Fibroblast of the conjunctiva (primary cell): ENCODE results near the gene KIF1B.
"Not testable (repeated sequence)": the region's sequence is repeated elsewhere in the genome, so short reads cannot be mapped to it uniquely, and the experiment has no call there.

Experiments used
- DNase-seq: peaks from one replicate; pipeline ENCODE4 v3.0.0-alpha.2; 2010; ENCODE audit warnings: low read depth

Gene KIF1B

DNA sequence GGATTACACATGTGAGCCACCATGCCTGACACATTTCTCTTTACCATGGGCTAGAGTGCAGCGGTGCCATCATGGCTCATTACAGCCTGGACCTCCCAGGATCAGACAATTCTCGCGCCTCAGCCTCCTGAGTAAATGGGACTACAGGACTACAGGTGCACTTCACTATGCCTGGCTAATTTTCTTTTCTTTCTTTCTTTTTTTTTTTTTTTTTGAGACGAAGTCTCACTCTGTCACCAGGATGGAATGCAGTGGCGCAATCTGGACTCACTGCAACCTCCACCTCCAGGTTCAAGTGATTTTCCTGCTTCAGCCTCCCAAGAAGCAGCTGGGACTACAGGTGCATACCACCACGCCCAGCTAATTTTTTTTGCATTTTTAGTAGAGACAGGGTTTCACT, 14.8 kb upstream of the KIF1B start:
- no peak for DNase-seq

DNA sequence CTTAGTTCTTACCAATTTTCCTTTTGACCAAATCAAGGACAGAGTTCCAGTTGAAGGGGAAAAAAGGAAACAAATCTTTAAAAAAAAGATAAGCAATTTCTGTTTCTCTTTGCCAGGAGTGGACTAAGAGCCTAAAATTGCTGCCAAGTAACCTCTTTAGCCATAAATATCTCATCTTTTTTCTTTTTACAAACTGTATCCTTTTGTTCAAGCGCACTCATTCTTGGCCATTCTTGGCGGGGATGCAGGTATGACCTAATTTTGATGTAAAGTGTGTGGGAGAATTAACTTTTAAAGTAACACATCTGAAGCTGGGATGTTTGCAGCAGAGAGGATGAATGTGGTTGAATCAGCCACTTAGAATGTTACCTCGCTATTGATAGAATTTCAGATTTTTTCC, 13.4 kb upstream of the KIF1B start:
- DNase-seq: no peak

DNA sequence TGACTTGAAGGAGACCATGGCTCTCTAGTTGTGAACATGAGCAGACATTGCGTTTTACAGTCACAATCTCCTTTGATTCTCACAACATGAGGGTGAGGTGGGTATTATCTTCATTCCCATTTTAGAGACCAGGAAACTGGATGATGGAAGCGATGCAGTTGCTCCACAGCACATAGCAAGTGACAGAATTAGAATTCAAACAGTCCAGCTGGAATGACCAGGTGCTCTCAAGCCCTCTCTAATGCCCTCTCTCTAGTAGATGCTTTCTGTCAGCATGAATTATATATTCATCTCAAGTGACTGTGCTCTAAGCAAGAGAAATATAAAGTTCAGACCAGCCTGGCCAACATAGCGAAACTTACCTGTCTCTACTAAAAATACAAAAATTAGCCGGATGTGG, 9.8 kb upstream of the KIF1B start:
- no peak for DNase-seq

DNA sequence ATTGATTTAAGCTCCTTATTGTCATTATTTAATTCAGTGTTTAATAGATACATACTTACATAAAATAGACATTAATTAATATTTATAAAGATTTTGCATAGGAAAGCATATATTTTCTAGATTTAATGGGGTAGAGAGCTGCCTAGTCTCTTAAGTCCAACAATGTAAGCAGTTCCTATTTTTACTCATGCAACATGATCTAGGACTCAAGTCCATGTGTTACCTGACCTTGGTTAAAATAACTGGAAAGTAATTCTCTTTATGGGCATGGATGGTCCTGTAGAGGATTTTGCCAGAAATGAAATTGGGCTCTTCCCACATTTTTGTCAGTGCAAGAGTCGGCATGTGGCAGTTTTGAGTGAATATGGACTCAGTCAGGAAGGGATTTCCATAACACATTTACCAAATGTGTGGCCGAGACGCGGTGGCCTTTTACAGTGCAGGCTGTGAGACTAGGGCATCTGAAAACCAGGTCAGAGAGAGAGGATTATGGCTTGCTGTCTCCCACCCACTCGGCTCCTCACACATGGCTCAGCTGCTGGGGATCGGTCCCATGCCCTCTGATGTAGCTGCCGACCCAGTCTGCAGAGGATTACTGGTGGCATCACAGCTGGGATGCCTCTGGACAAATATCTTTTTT, 6.2 kb upstream of the KIF1B start:
- DNase-seq: no peak

DNA sequence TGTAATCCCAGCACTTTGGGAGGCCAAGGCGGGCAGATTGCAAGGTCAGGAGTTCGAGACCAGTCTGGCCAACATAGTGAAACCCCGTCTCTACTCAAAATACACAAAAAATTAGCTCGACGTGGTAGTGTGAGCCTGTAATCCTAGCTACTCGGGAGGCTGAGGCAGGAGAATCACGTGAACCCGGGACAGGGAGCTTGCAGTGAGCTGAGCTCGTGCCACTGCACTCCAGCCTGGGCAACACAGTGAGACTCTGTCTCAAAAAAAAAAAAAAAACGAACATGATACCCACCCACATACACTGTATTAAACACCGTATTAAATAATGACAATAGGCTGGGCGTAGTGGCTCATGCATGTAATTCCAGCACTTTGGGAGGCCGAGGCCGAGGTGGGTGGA, 5.2 kb upstream of the KIF1B start:
- DNase-seq: not testable (repeated sequence)

DNA sequence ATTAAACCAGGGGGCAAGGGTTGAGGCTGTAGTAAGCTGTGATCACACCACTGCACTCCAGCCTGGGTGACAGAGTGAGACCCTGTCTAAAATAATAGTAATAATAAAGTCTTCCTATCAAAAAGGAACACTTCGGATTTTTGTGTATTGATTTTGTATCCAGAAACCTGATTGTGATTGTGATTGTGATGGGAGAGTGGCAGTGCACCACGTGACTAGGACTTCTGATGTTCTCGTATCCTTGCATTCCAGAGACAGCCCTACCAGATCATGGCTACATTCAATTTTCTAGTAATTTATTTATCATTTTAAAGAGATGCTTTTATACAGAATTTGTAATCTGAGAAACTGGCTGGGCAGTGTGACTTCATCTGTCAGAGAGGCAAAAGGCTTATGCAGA, 2.6 kb upstream of the KIF1B start:
- DNase-seq: no peak

DNA sequence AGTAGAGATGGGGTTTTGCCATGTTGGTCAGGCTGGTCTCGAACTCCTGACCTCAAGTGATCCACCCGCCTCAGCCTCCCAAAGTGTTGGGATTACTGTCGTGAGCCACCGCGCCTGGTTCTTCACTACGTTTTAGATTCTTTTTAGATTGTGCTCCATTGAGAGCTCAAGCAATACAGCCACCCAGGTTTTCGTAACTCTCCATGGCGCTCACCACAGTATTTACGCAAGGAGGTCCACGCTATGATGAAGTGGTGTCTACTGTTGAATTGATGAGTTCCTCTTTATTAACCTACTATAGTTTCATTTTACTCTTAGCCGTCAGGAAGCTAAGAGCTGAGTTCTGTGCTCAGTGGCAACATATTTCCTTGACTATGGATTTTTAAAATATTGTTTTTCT, 1.8 kb upstream of the KIF1B start:
- no peak for DNase-seq

DNA sequence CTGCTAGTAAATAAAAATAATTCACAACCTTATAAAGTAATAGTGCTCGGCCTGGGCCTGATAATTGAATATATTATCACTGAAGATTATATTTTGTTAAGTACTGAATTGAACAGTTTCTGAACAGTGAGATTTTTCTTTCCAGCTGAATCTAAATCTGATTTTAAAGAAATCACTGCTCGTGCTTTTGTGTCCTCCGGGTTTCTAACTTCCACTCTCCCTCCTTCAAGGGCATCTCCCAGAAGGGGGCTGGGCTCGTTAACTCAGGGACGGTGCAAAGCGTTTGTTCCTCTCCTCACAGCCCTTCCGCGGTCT, 823 bp upstream of the KIF1B start:
- no peak for DNase-seq

DNA sequence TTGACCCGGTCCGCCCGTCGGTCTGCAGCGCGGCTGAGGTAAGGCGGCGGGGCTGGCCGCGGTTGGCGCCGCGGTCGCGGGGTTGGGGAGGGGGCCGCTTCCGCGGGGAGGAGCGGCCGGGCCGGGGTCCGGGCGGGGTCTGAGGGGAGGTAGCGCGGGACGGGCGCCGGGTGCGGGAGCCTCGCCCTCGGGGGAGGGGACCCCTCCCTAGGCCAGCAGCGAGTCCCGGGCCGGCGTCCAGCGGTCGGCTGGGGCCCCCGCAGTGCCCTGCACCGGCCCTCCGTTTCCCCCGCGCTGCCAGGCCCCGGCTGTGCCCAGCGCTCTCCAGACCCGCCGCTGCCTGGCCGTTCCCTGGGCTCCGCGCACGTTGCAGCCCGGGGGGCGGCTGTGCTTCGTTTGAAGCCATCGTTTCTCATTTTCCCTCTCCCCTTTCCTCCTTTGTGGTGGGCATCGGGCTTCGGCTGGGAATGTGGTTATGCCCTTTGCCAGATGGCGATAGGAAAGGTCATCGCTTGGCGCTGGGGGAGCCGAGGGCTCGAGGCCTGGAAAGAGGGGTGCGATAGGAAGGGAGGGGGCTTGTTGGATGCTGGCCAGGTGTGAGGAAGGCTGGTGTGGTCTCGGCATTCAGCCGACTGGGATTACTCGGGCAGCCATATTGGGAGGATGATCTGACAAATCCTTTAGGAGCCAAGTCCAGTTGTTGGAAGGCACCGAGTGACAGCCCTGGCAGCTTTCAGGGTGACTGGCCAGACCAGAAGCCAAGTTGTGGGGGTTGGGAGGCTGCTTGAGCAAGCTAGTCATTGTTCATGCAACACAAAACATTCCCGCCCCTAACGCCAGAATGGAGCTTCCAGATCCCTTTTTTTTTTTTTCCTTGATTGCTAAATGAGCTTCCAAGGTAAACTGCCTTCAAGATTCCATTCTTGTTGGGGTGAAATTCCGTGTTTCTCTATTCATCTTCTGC, 753 bp downstream of the KIF1B start:
- DNase-seq: peak; percentile 93

DNA sequence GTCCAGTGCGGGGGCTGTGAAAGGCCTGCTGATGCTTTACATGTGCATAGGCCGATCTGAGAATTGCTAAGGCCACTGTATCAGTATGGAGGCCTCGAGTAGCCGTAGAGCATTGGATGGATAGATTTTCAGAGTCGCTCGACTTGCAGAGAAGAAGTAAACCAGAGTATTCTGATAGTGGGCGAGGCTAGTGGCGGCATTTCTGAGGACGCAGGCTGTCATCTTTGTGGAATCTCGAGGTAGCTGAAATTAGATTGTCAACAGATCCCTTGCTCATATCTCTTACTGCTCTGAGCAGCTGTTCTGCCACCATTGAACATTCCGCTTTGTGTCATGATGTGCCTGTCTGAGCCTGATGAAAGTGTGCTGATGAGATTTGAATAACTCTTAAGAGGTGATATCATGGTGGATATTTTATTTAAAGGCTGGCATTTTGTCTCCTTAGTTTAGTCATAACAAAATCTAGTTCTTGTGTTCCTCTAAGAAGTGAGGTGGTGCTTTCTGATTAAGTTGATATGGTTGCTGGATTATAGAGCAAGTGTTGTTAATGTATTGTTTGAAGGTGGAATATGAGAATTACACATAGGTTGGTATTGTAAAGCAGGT, 1.5 kb downstream of the KIF1B start:
- DNase-seq: no peak

DNA sequence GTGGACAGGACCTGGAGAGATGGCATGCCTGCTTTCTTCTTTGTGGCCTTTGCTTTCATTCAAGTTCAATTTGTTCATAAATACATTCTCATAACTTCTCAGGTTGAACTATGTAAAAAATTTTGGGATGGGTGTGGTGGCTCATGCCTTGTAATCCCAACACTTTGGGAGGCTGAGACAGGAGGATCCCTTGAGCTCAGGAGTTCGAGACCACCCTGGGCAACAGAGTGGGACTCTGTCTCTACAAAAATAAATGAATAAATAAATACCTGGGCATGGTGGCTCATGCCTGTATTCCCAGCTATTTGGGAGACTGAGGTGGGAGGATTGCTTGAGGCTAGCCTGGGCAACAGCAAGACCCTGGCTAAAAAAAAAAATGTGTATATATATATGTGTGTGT, 2.1 kb downstream of the KIF1B start:
- no peak for DNase-seq

DNA sequence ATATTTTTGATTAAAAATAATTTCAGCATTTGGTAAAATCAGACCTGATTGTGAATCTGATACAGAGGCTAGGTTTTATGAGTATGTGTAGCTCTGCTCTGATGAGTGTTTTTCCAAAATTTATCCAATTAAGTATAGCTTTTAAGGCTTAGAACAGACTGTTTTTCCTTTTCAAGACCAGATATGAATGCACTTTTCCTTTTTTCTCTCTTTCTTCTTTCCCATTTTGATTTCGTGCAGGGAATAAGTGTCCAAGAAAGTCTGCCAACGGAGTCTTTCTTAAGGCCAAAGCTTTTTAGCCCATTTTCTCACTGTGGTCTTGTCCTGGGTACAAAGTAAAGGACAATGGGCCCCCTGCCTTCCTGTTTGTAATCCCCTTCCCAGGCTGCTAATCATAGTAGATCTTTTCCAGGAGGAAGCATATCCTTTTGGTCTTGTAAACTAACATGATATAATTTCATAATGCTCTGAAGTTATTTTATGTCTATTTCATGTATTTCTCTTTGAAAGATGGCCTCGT, 2.9 kb downstream of the KIF1B start:
- no peak for DNase-seq

DNA sequence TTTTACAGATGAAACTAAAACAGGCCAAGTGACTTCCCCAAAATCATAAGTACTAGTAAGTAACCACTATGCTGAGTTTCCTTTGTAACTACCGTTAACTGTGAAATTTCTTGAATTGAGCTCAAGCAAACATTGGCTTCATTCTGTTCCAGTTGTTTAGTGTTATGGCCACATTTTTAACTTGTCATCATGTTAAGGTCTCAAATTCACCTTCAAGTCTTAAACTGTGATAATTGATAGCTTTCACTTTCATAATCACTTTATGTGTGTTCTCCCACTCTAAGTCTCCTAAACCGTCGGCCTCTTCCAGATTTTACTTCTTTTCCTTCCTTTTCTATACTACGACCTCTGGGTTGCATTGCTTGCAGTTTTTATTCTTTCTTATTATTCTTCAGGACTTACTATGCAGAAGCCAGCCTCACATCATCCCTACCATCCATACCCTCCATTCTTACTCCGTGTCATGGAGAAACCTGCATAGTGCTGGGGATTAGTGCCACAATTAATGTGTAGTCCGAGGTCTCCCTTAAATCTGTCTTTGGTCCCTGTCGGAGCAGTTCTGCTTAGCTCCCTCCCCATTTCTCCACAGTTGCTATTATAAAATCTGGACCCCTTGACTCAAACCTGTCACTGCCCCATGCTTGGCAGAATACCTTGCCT, 5.8 kb downstream of the KIF1B start:
- no peak for DNase-seq

DNA sequence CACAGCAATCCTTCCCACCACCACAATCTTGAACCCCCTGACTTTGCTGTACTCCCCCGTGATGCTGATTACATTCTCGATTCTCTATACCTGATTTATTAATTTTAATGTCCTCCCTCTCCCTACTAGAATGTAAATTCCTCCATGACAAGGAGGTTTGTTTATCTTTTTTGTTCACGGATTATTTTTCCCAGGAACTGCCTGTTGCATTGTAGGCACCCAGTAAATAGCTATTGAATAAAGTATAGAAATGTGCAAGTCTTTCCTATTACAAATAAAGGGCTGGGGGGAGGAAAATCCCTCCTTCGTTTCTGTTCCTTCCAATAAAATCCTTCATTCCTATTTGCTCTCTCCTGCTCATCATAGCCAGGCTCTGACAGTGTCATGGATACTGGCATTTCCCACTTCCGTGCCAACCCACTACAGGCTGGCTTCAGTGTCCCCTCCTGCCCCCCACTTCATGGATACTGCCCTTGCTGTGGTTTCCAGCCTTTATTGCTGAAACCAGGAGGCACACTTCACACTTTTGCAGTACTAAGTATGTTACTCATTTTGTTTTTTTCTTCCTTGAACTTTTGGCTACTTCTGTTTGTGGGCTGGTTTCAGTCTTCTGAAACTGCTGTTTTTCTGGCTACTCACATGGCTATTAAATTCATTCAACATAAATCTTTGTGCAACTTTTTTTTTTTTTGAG, 7.5 kb downstream of the KIF1B start:
- DNase-seq: no peak

DNA sequence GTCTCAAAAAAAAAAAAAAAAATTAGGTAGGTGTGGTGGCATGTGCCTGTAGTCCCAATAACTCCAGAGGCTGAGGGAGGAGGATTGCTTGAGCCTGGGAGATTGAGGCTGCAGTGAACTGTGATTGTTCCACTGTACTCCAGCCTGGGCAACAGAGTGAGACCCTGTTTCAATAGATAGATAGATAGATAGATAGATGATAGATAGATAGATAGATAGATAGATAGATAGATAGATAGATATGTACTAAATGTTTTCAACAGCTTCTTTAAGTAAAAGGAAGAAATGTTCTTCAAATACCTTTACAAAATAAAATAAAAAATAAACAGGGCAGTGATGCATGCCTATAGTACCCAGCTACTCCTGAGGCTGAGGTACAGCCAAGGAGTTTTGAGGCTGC, 9.8 kb downstream of the KIF1B start:
- DNase-seq: no peak

DNA sequence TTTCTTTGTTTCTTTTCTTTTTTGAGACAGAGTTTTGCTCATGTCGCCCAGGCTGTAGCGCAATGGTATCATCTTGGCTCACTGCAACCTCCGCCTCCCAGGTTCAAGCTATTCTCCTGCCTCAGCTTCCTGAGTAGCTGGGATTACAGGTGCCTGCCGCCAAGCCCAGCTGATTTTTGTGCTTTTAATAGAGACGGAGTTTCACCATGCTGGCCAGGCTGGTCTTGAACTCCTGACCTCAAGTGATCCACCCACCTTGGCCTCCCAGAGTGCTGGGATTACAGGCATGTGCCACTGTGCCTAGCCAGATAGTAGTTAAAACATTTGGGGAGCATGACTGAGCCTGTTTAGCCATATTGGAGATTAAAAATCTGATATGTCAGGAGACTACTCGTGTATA, 10.3 kb downstream of the KIF1B start:
- DNase-seq: not testable (repeated sequence)

DNA sequence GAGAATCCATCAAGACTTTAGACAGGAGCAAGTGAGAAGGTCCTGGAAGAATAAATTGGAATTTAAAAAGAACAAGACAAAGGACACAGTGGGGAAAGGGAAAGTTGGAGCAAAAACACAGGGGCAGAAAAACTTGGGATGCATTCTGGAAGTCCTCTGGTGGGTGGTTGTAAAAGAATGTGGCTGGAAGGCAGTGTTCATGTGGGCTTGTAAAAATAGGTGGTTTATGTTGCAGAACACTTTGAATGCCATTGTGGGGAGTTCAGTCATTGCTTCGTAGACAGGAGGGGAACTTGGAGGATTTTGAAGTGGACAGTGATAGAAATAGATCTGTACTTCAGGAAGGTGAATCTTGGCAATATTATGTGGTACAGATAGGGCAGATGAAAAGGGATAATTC, 15.2 kb downstream of the KIF1B start:
- DNase-seq: no peak

DNA sequence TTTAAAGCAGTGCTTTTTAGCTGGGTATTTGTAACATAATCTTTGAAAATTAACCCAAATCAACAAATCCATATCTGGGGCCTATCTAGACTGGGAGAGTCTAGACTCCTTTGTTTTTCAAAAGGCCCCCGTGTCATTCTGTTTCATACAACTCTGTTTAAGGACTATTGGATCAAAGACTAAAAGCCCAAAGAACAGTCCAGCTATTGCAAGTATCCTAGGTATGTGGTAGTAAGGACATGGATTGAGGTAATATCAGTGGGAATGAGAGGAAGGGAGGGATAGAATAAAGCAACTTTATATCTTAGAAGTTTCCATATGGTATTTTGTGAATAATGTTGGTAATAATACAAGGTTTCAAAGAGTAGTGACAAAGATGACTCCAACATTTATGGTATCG, 18.2 kb downstream of the KIF1B start:
- no peak for DNase-seq

DNA sequence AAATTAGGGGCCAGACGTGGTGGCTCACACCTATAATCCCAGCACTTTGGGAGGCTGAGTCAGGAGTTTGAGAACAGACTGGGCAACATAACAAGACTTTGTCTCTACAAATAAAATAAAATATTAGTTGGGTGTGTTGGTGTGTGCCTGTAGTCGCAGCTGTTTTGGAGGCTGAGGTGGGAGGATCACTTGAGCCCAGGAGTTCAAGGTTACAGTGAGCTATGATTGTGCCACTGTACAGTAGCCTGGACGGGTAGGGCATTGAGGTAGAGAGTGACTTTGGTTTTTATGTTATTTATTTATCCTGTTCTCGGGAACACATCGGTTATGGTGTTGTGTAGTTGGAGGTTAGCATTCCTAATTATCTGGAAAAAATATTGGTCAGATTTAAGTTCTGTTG, 19.5 kb downstream of the KIF1B start:
- DNase-seq: no peak

DNA sequence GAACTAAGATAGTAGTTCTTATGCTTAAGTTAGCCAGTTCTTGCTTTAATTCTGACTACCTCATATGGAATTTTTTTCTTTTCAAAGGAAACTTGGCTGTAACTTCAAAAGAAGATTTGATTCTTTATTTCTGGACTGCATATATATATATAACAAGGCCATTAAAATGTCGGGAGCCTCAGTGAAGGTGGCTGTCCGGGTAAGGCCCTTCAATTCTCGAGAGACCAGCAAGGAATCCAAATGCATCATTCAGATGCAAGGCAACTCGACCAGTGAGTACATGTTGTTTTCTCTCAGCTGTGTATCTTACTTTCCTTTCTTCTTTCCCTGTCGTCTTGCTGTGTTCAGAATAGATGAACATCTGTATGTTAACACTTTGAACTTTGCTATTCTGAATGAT, 21.8 kb downstream of the KIF1B start:
- DNase-seq: no peak

DNA sequence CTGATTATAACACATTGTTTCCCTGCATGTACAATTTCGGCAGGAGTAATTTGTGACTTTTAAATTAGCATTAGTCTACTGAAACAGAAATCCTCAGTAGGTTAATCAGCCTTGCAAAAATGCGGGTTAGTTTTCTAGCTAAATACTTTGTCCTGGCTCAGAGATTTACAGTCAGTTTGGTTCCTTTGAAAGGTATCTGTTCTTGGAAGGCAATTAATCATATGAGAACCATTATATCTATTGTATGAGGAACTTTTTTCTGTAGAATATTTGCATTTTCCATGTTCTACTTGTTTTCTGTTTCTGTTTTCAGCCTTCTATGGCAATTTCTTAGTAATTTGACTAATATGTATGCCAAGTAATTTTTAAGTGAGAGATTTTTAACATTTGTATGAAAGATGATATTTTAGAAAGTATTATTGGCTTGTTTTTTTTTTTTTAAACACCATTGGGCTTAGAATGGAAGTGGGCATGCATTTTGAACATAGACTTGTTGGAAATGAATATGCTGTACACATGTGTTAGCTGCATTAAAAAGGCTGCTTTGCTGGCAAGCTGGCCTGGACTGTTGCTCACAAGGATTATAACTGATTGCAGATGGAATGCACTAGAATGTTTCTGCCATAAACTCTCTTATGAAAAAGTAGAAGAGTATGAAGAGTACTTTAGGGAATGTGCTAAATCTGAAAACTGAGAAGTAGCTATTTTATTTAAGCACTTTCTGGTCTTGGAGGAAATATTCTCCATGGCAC, 26.2 kb downstream of the KIF1B start:
- peak; percentile 53 for DNase-seq
